ENCODE measurements around the gene TMEM35B. TPM values are rescaled to one million over a fixed set of nuclear protein-coding genes. Genes with fewer than 3 reads are reported as not detected.
"Not testable (repeated sequence)": the region's sequence is repeated elsewhere in the genome, so short reads cannot be mapped to it uniquely, and the experiment has no call there.

TMEM35B gene
- total and polyA plus RNA-seq, 9 donors, result 16.3 to 25.9 (median 21.0) TPM

DNA sequence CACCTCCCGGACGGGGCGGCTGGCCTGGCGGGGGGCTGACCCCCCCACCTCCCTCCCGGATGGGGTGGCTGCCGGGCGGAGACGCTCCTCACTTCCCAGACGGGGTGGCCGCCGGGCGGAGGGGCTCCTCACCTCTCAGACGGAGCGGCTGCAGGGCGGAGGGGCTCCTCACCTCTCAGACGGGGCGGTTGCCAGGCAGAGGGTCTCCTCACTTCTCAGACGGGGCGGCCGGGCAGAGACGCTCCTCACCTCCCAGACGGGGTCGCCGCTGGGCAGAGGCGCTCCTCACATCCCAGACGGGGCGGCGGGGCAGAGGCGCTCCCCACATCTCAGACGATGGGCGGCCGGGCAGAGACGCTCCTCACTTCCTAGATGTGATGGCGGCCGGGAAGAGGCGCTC is 17.5 kb downstream of the TMEM35B start:
- H3K27ac ChIP-seq (ENCODE audit: low read length); H3K4me1 ChIP-seq (ENCODE audit: control insufficient read depth, insufficient read depth, low read length); H3K9me3 ChIP-seq (replicated peaks; ENCODE audit: control insufficient read depth, low read depth, low read length); H3K36me3 ChIP-seq (ENCODE audit: control insufficient read depth, insufficient read depth, low read length); DNase-seq; H3K27me3 ChIP-seq (ENCODE audit: control insufficient read depth, insufficient read depth, low read length); H3K4me3 ChIP-seq (ENCODE audit: low read length): not testable (repeated sequence)
- no CpG with 5 or more reads among the region's 36 CpGs for WGBS (ENCODE audit: insufficient coverage)

DNA sequence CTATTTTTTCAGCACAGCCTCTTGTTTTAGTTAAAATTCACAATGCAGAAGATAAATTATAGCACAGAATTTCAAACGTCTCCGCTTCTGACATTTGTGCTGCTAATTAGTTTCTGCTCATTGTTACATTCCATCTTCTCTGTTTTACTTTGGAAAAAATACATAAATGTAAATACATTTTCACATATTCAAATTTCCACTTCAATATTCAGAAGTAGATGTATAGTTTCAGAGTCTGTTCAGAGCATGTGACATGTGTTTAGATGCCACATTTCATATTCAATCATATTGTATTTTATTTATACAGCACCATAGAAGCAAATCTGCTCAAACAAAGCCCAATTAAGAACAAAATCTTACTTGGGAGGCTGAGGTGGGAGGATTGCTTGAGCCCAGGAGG is 19.6 kb downstream of the TMEM35B start:
- WGBS (ENCODE audit: insufficient coverage), result no CpG with 5 or more reads among the region's 2 CpGs
- Histone ChIP-seq H3K27ac (ENCODE audit: low read length) (no peak overlapping the region), H3K27me3 (ENCODE audit: control insufficient read depth, insufficient read depth, low read length) (peaks cover 2% of the 10 kb centered on the region), H3K4me3 (ENCODE audit: low read length) (no peak overlapping the region), H3K4me1 (ENCODE audit: control insufficient read depth, insufficient read depth, low read length) (no peaks in the 10 kb centered on the region), H3K36me3 (ENCODE audit: control insufficient read depth, insufficient read depth, low read length) (no peaks in the 10 kb centered on the region), H3K9me3 (replicated peaks; ENCODE audit: control insufficient read depth, low read depth, low read length) (peaks cover 4% of the 10 kb centered on the region)
- no peak for DNase-seq

- Histone ChIP-seq H3K4me3 (ENCODE audit: low read length) (no peak overlapping the region), H3K4me1 (ENCODE audit: control insufficient read depth, insufficient read depth, low read length) (no peaks in the 10 kb centered on the region)
These were observed 34.7 kb downstream of the TMEM35B start for GRCh38 chr1:34950428-34950827.

GRCh38 chr1:34948739-34949138 is 36.4 kb downstream of the TMEM35B start:
- 76% methylated on average over 4 of the region's 10 CpGs for WGBS (ENCODE audit: insufficient coverage)

More at GRCh38 chr1:34950428-34950827, 34.7 kb downstream of the TMEM35B start:
- Histone ChIP-seq H3K27ac (ENCODE audit: low read length) (no peak overlapping the region), H3K36me3 (ENCODE audit: control insufficient read depth, insufficient read depth, low read length) (no peaks in the 10 kb centered on the region), H3K9me3 (replicated peaks; ENCODE audit: control insufficient read depth, low read depth, low read length) (no peaks in the 10 kb centered on the region), H3K27me3 (ENCODE audit: control insufficient read depth, insufficient read depth, low read length) (no peaks in the 10 kb centered on the region)
- WGBS (ENCODE audit: insufficient coverage), result no CpG with 5 or more reads among the region's 1 CpG
- no peak for DNase-seq

GRCh38 chr1:34947641-34948314 is 37.4 kb downstream of the TMEM35B start:
- not testable (repeated sequence) for H3K9me3 ChIP-seq (replicated peaks; ENCODE audit: control insufficient read depth, low read depth, low read length); H3K27me3 ChIP-seq (ENCODE audit: control insufficient read depth, insufficient read depth, low read length); H3K27ac ChIP-seq (ENCODE audit: low read length); DNase-seq; H3K4me1 ChIP-seq (ENCODE audit: control insufficient read depth, insufficient read depth, low read length); H3K4me3 ChIP-seq (ENCODE audit: low read length); H3K36me3 ChIP-seq (ENCODE audit: control insufficient read depth, insufficient read depth, low read length)
- WGBS (ENCODE audit: insufficient coverage), result 90% methylated on average over 22 of the region's 41 CpGs

More at GRCh38 chr1:34948739-34949138, 36.4 kb downstream of the TMEM35B start:
- not testable (repeated sequence) for H3K27ac ChIP-seq (ENCODE audit: low read length); H3K36me3 ChIP-seq (ENCODE audit: control insufficient read depth, insufficient read depth, low read length); DNase-seq; H3K9me3 ChIP-seq (replicated peaks; ENCODE audit: control insufficient read depth, low read depth, low read length); H3K27me3 ChIP-seq (ENCODE audit: control insufficient read depth, insufficient read depth, low read length); H3K4me3 ChIP-seq (ENCODE audit: low read length); H3K4me1 ChIP-seq (ENCODE audit: control insufficient read depth, insufficient read depth, low read length)

GRCh38 chr1:34946211-34946610 is 38.9 kb downstream of the TMEM35B start:
- WGBS (ENCODE audit: insufficient coverage), result 95% methylated on average over 4 of the region's 6 CpGs
- no peak overlapping the region for H3K4me3 ChIP-seq (ENCODE audit: low read length)
- H3K9me3 ChIP-seq (replicated peaks; ENCODE audit: control insufficient read depth, low read depth, low read length), result no peaks in the 10 kb centered on the region
- H3K27ac ChIP-seq (ENCODE audit: low read length), result no peak overlapping the region
- H3K27me3 ChIP-seq (ENCODE audit: control insufficient read depth, insufficient read depth, low read length), result peaks cover 3% of the 10 kb centered on the region
- H3K36me3 ChIP-seq (ENCODE audit: control insufficient read depth, insufficient read depth, low read length), result no peaks in the 10 kb centered on the region
- H3K4me1 ChIP-seq (ENCODE audit: control insufficient read depth, insufficient read depth, low read length), result no peaks in the 10 kb centered on the region
- DNase-seq, result no peak

DNA sequence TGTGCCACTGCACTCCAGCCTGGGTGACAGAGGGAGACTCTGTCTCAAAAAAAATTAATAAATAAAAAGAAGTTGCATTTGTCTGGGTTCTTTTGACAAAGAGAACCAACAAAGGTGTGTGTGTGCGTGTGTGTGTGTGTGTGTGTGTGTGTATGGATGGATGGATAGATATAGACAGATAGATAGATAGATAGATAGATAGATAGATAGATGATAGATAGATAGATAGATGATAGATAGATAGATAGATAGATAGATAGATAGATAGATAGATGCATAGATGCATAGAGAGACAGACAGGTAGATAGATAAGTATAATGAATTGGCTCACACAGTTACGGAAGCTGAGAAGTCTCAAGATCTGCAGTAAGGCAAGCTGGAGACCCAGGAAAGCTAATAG is 43.3 kb downstream of the TMEM35B start:
- 80% methylated on average over 2 of the region's 2 CpGs for WGBS (ENCODE audit: insufficient coverage)
- not testable (repeated sequence) for H3K36me3 ChIP-seq (ENCODE audit: control insufficient read depth, insufficient read depth, low read length); H3K9me3 ChIP-seq (replicated peaks; ENCODE audit: control insufficient read depth, low read depth, low read length); H3K27me3 ChIP-seq (ENCODE audit: control insufficient read depth, insufficient read depth, low read length); H3K4me1 ChIP-seq (ENCODE audit: control insufficient read depth, insufficient read depth, low read length); H3K4me3 ChIP-seq (ENCODE audit: low read length); DNase-seq; H3K27ac ChIP-seq (ENCODE audit: low read length)

Other genes starting within 250 kb of the TMEM35B start
- gene GJB5, start 230.3 kb downstream of the TMEM35B start, total RNA-seq, result not detected
- 1 to 10 TPM in 1 of 8 donors, under 1 TPM in 4, not detected in 3; 0.26 to 3.2 (median 0.29) TPM for gene GJB5, start 230.3 kb downstream of the TMEM35B start, polyA plus RNA-seq (ENCODE audit: insufficient read depth in 1 of 8, insufficient read length in 8 of 8, low replicate concordance in 1 of 8)
- gene GJB4, start 225.6 kb downstream of the TMEM35B start, total RNA-seq, result not detected
- gene GJB4, start 225.6 kb downstream of the TMEM35B start, polyA plus RNA-seq (ENCODE audit: insufficient read depth in 1 of 8, insufficient read length in 8 of 8, low replicate concordance in 1 of 8), result under 1 TPM in 3 of 8 donors, not detected in 5; 0.05 to 0.13 (median 0.11) TPM
- gene GJB3, start 204.1 kb downstream of the TMEM35B start, total RNA-seq, result not detected
- 1 to 10 TPM in 1 of 8 donors, under 1 TPM in 4, not detected in 3; 0.10 to 1.8 (median 0.12) TPM for gene GJB3, start 204.1 kb downstream of the TMEM35B start, polyA plus RNA-seq (ENCODE audit: insufficient read depth in 1 of 8, insufficient read length in 8 of 8, low replicate concordance in 1 of 8)
- 31.4 TPM for gene GJA4, start 192.3 kb downstream of the TMEM35B start, total RNA-seq
- 10 to 100 TPM; 33.1 to 53.9 (median 36.8) TPM for gene GJA4, start 192.3 kb downstream of the TMEM35B start, polyA plus RNA-seq (ENCODE audit: insufficient read depth in 1 of 8, insufficient read length in 8 of 8, low replicate concordance in 1 of 8)
- 21.7 TPM for gene SMIM12, start 125.6 kb downstream of the TMEM35B start, total RNA-seq
- gene SMIM12, start 125.6 kb downstream of the TMEM35B start, polyA plus RNA-seq (ENCODE audit: insufficient read depth in 1 of 8, insufficient read length in 8 of 8, low replicate concordance in 1 of 8), result 10 to 100 TPM; 23.2 to 31.8 (median 26.9) TPM
- gene DLGAP3, start 55.7 kb downstream of the TMEM35B start, total RNA-seq, result 0.22 TPM
- under 1 TPM; 0.15 to 0.95 (median 0.25) TPM for gene DLGAP3, start 55.7 kb downstream of the TMEM35B start, polyA plus RNA-seq (ENCODE audit: insufficient read depth in 1 of 8, insufficient read length in 8 of 8, low replicate concordance in 1 of 8)
- gene ZMYM6, start 46.6 kb upstream of the TMEM35B start, total RNA-seq, result 8.9 TPM
- 10 to 100 TPM in 5 of 8 donors, 1 to 10 TPM in 3; 7.4 to 13.1 (median 10.4) TPM for gene ZMYM6, start 46.6 kb upstream of the TMEM35B start, polyA plus RNA-seq (ENCODE audit: insufficient read depth in 1 of 8, insufficient read length in 8 of 8, low replicate concordance in 1 of 8)
- gene ZMYM1, start 94.0 kb upstream of the TMEM35B start, total RNA-seq, result 15.4 TPM
- 10 to 100 TPM in 5 of 8 donors, 1 to 10 TPM in 3; 7.9 to 13.4 (median 10.1) TPM for gene ZMYM1, start 94.0 kb upstream of the TMEM35B start, polyA plus RNA-seq (ENCODE audit: insufficient read depth in 1 of 8, insufficient read length in 8 of 8, low replicate concordance in 1 of 8)
- gene SFPQ, start 207.8 kb upstream of the TMEM35B start, total RNA-seq, result 201 TPM
- 100 to 1,000 TPM; 271 to 424 (median 305) TPM for gene SFPQ, start 207.8 kb upstream of the TMEM35B start, polyA plus RNA-seq (ENCODE audit: insufficient read depth in 1 of 8, insufficient read length in 8 of 8, low replicate concordance in 1 of 8)